Measurements from ENCODE around the gene GRIA3.
"Not testable (repeated sequence)": the region's sequence is repeated elsewhere in the genome, so short reads cannot be mapped to it uniquely, and the experiment has no call there.

Gene GRIA3

GRCh38 chrX:123340696-123341095 is 156.6 kb downstream of the GRIA3 start:
- H3K4me3 ChIP-seq (ENCODE audit: low read depth, low read length), result no peak overlapping the region
- DNase-seq (ENCODE audit: low read depth), result no peak
- TF ChIP-seq MYC (IDR thresholded peaks at IDR 0.05; ENCODE audit: low read depth, low read length) (no peak), POLR2A (IDR thresholded peaks at IDR 0.05; ENCODE audit: extremely low read depth, insufficient read length) (no peak)

- no peak for DNase-seq (ENCODE audit: low read depth)
- TF ChIP-seq MAX (IDR thresholded peaks at IDR 0.05; ENCODE audit: low read depth, low read length), result no peak
- TF ChIP-seq CTCF (IDR thresholded peaks at IDR 0.05; ENCODE audit: low read depth, low read length), result no peak
- no peak for TF ChIP-seq POLR2A (IDR thresholded peaks at IDR 0.05; ENCODE audit: extremely low read depth, insufficient read length)
- TF ChIP-seq MYC (IDR thresholded peaks at IDR 0.05; ENCODE audit: low read depth, low read length), result no peak
These were observed 164.4 kb downstream of the GRIA3 start for GRCh38 chrX:123348468-123348867.

GRCh38 chrX:123350226-123350625 is 166.1 kb downstream of the GRIA3 start:
- no peak for TF ChIP-seq CTCF (IDR thresholded peaks at IDR 0.05; ENCODE audit: low read depth, low read length)
- H3K4me3 ChIP-seq (ENCODE audit: low read depth, low read length), result no peak overlapping the region
- no peak for DNase-seq (ENCODE audit: low read depth)

More at GRCh38 chrX:123348468-123348867, 164.4 kb downstream of the GRIA3 start:
- H3K4me3 ChIP-seq (ENCODE audit: low read depth, low read length), result no peak overlapping the region

- no peak for TF ChIP-seq MAX (IDR thresholded peaks at IDR 0.05; ENCODE audit: low read depth, low read length)
- no peak for TF ChIP-seq CTCF (IDR thresholded peaks at IDR 0.05; ENCODE audit: low read depth, low read length)
- no peak for TF ChIP-seq MYC (IDR thresholded peaks at IDR 0.05; ENCODE audit: low read depth, low read length)
- no peak for TF ChIP-seq POLR2A (IDR thresholded peaks at IDR 0.05; ENCODE audit: extremely low read depth, insufficient read length)
- no peak for DNase-seq (ENCODE audit: low read depth)
- no peak overlapping the region for H3K4me3 ChIP-seq (ENCODE audit: low read depth, low read length)
These were observed 173.9 kb downstream of the GRIA3 start for GRCh38 chrX:123357941-123358340.

- no peak overlapping the region for H3K4me3 ChIP-seq (ENCODE audit: low read depth, low read length)
- no peak for DNase-seq (ENCODE audit: low read depth)
- TF ChIP-seq POLR2A (IDR thresholded peaks at IDR 0.05; ENCODE audit: extremely low read depth, insufficient read length) (no peak), MAX (IDR thresholded peaks at IDR 0.05; ENCODE audit: low read depth, low read length) (no peak), CTCF (IDR thresholded peaks at IDR 0.05; ENCODE audit: low read depth, low read length) (no peak)
These were observed 174.4 kb downstream of the GRIA3 start for GRCh38 chrX:123358457-123358856.

GRCh38 chrX:123361371-123361770 is 177.3 kb downstream of the GRIA3 start:
- no peak overlapping the region for H3K4me3 ChIP-seq (ENCODE audit: low read depth, low read length)
- no peak for DNase-seq (ENCODE audit: low read depth)
- no peak for TF ChIP-seq POLR2A (IDR thresholded peaks at IDR 0.05; ENCODE audit: extremely low read depth, insufficient read length)
- TF ChIP-seq MYC (IDR thresholded peaks at IDR 0.05; ENCODE audit: low read depth, low read length), result no peak
- TF ChIP-seq CTCF (IDR thresholded peaks at IDR 0.05; ENCODE audit: low read depth, low read length), result no peak
- no peak for TF ChIP-seq MAX (IDR thresholded peaks at IDR 0.05; ENCODE audit: low read depth, low read length)

GRCh38 chrX:123386196-123386595 is 202.1 kb downstream of the GRIA3 start:
- DNase-seq (ENCODE audit: low read depth); H3K4me3 ChIP-seq (ENCODE audit: low read depth, low read length): not testable (repeated sequence)

Measured in NB4 (cell line).